ENCODE results near the gene DNAJB12. TPM values are rescaled to one million over a fixed set of nuclear protein-coding genes. Genes with fewer than 3 reads are reported as not detected.
A peak's percentile ranks its signal among the peaks of the same experiment; 100 is the strongest.

DNAJB12 gene
- total RNA-seq, 1 donor from 2014 or later = 20.5 TPM

DNA sequence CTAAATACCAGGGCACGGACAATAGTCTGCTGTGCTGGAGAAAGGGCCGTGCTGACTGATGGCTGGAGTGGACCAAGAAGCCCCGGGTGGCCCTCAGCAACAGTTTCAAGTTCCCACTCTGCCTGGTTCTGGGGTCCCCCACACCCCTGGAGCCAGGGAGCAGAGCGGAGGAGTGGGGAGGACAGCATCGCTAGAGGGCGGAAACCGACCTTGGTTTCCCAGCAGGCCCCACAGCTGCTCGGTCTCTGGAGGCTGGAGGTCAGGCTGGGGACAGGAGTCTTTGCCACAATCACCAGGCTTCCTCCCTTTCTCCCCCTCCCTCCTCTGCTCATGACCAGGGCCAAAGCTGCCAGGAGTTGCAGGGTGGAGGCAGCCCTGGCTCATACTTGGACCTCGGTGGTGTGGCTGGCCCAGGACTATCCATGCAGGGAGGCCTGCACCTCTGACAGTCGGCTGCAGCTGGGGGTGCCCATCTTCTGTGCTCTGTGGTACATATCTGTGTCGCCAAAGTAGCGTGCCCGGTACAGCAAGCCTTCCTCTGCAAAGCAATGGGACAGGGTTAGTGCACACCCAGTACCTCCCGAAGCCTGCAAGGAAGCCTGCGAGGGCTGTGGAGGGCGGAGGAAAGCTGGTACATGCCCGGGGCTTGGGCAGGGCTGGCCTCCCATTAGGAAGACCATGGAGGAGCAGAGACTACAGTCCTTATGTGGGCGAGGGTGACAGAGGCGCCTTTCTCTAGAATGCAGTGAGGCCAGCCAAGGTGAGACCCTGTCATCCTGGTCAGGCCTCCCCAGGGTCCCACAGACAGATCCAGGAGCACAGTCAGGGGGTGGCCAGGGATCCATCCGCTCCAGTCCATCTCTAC is 19.1 kb downstream of the DNAJB12 start:
- no peaks in the 10 kb centered on the region for H3K9me3 Mint-ChIP-seq (ENCODE audit: unreplicated experiment)
- H3K36me3 Mint-ChIP-seq (ENCODE audit: low read depth, unreplicated experiment) = peaks cover 17% of the 10 kb centered on the region
- H3K27ac Mint-ChIP-seq (ENCODE audit: unreplicated experiment) = no peak overlapping the region

DNA sequence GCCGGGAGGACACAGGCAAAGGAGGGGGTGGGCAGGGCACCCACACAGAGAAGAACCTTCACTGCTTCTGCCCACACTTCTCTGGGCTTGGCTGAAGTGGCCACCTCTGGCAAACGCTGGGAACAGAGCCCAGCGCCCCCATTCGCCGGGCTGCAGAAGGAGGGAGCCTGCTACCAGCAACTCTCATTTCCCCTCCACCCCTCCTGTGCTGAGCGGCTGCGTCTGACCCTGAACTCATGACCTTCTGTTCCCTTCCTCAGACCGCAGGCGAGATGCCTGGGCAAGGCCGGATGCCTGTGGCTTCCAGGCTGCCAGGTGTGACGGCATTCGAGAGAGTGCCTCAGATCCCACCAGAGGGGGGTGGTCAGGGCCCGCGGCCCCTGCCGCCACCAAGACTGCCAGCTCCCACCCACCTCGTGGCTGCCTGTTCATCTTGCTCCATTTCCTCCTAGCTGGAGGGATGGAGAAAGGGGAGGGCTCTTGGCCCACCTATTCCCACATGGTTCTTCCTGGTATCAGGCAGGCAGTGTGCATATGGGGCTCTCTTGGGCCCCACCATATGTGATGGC is 19.8 kb downstream of the DNAJB12 start:
- H3K36me3 Mint-ChIP-seq (ENCODE audit: low read depth, unreplicated experiment) = peaks cover 17% of the 10 kb centered on the region
- DNase-seq (ENCODE audit: low spot score) = no peak
- H3K27me3 Mint-ChIP-seq (ENCODE audit: unreplicated experiment) = peaks cover 5% of the 10 kb centered on the region
- H3K4me1 Mint-ChIP-seq (ENCODE audit: unreplicated experiment) = peaks cover 16% of the 10 kb centered on the region
- no peak overlapping the region for H3K4me3 Mint-ChIP-seq (ENCODE audit: unreplicated experiment)
- H3K27ac Mint-ChIP-seq (ENCODE audit: unreplicated experiment) = no peak overlapping the region
- no peaks in the 10 kb centered on the region for H3K9me3 Mint-ChIP-seq (ENCODE audit: unreplicated experiment)
- TF ChIP-seq, protein P1, sequence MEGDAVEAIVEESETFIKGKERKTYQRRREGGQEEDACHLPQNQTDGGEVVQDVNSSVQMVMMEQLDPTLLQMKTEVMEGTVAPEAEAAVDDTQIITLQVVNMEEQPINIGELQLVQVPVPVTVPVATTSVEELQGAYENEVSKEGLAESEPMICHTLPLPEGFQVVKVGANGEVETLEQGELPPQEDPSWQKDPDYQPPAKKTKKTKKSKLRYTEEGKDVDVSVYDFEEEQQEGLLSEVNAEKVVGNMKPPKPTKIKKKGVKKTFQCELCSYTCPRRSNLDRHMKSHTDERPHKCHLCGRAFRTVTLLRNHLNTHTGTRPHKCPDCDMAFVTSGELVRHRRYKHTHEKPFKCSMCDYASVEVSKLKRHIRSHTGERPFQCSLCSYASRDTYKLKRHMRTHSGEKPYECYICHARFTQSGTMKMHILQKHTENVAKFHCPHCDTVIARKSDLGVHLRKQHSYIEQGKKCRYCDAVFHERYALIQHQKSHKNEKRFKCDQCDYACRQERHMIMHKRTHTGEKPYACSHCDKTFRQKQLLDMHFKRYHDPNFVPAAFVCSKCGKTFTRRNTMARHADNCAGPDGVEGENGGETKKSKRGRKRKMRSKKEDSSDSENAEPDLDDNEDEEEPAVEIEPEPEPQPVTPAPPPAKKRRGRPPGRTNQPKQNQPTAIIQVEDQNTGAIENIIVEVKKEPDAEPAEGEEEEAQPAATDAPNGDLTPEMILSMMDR (IDR thresholded peaks at IDR 0.05; ENCODE audit: unreplicated experiment) = no peak

More for the DNA sequence above, 19.1 kb downstream of the DNAJB12 start:
- TF ChIP-seq, protein P1 (IDR thresholded peaks at IDR 0.05; ENCODE audit: unreplicated experiment) = no peak
- DNase-seq (ENCODE audit: low spot score) = no peak
- peaks cover 2% of the 10 kb centered on the region for H3K27me3 Mint-ChIP-seq (ENCODE audit: unreplicated experiment)
- H3K4me3 Mint-ChIP-seq (ENCODE audit: unreplicated experiment) = no peak overlapping the region
- H3K4me1 Mint-ChIP-seq (ENCODE audit: unreplicated experiment) = peaks cover 15% of the 10 kb centered on the region

DNA sequence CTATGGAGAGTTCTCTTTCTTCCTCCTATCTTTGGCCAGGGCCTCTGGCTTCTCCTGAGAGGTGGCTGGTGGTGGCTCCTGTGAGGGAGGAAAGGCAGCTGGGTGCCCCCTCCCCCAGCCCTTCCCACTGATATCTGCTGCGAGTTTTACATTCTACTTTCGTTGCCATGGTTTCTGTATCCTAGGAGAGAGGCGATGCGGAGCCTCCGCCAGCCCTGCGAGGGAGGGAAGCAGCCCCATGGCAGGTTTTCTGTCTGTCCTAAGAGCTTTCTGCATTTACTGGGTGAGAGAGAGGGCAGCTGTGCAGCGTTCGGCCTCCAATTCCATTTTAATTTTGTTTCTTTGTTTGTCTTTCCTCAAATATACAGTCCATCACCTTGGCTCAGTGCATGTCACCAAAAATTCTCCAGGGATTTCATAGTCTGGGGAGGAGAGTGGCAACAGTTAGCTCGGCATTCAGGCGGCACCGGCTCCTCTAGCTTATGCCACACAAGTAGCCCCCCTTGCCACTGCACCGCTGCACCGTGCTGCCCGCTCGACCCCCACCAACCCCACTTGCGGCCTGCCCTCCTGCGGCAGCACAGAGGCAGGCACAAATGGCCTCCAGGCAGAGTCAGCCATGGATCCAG is 20.4 kb downstream of the DNAJB12 start:
- peak overlapping the region; percentile 42 for H3K27ac Mint-ChIP-seq (ENCODE audit: unreplicated experiment)
- DNase-seq (ENCODE audit: low spot score) = no peak
- peaks cover 17% of the 10 kb centered on the region for H3K4me1 Mint-ChIP-seq (ENCODE audit: unreplicated experiment)
- peaks cover 5% of the 10 kb centered on the region for H3K27me3 Mint-ChIP-seq (ENCODE audit: unreplicated experiment)
- H3K4me3 Mint-ChIP-seq (ENCODE audit: unreplicated experiment) = peak overlapping the region; percentile 37
- peaks cover 17% of the 10 kb centered on the region for H3K36me3 Mint-ChIP-seq (ENCODE audit: low read depth, unreplicated experiment)
- H3K9me3 Mint-ChIP-seq (ENCODE audit: unreplicated experiment) = no peaks in the 10 kb centered on the region
- TF ChIP-seq, protein P1 (IDR thresholded peaks at IDR 0.05; ENCODE audit: unreplicated experiment) = no peak

DNA sequence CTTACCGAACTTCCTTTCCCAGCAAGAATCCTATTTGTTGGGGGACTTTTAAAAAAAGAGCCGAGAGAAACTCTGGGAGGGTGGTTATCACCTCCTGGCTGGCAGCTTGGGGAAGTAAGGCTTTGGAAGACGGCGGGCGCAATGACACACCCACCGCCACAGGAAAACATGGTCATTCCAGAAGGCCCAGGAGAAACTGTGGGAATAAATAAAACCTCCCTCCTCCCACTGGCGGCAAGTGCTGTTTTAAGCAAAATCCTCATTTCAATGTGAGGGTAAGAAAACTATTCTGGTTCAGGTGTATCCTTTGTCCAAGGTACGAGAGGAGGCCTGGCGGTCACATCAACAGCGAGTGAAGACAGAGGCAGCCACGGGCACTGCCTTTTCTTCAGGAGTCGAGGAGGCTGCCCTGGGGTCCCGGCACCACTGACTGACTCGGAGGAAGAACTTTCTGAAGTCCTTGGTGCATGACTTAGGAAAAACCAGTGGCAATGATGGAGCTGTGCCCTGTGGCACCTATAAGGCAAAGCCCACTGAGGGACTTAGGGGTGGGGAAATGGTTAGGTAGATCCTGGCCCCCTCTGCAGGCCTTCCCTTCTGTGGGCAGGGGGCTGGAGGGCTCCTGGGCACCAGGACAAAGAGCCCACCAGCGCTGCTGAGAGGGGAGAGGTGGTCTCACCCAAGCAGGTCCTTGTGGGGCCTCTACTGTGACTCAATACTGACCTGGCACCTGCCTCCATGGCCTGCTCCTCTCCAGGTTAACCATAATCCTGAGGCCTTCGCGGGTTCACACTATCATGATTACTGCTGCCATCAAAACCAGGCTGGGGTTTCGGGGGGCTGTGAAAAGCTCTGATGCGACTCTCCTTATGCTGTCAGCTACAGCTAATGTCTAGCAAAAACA is 21.4 kb downstream of the DNAJB12 start:
- DNase-seq (ENCODE audit: low spot score) = no peak
- TF ChIP-seq, protein P1 (IDR thresholded peaks at IDR 0.05; ENCODE audit: unreplicated experiment) = no peak
- peaks cover 5% of the 10 kb centered on the region for H3K27me3 Mint-ChIP-seq (ENCODE audit: unreplicated experiment)
- H3K9me3 Mint-ChIP-seq (ENCODE audit: unreplicated experiment) = no peaks in the 10 kb centered on the region
- H3K27ac Mint-ChIP-seq (ENCODE audit: unreplicated experiment) = peak overlapping the region; percentile 11
- H3K4me3 Mint-ChIP-seq (ENCODE audit: unreplicated experiment) = no peak overlapping the region
- peaks cover 17% of the 10 kb centered on the region for H3K36me3 Mint-ChIP-seq (ENCODE audit: low read depth, unreplicated experiment)
- H3K4me1 Mint-ChIP-seq (ENCODE audit: unreplicated experiment) = peaks cover 17% of the 10 kb centered on the region
